Hematopoietic multipotent progenitor cell treated with erythropoietin and hydrocortisone succinate and interleukin-3 and kit ligand, for 15 days (in vitro differentiated cells): ENCODE data around the gene FBXO27.
"Not testable (repeated sequence)": the region's sequence is repeated elsewhere in the genome, so short reads cannot be mapped to it uniquely, and the experiment has no call there.

Experiments used
- DNase-seq: peaks from one replicate; pipeline ENCODE4 v3.0.0-alpha.2; 2015; ENCODE audit warnings: low spot score

The FBXO27 gene

DNA sequence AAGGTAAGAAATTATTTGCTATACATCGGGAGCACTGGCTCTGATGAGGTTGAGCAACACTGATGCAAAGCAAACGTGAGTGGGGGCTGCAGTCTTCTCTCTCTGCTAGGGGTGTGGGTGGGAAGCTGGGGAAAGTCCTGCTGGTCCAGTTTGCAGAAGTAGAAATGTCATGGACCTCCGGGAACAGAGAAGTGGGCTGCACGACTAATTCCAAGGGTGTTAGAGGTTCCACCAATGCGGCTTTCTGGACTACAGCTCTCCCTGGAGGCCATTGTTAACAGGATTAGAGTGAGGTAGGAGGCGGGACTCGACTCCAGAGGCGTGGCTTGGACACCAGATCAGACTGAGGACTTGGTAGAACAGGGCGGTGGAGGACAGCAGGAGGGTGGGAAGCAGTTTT is 5.7 kb upstream of the FBXO27 start:
- no peak for DNase-seq

DNA sequence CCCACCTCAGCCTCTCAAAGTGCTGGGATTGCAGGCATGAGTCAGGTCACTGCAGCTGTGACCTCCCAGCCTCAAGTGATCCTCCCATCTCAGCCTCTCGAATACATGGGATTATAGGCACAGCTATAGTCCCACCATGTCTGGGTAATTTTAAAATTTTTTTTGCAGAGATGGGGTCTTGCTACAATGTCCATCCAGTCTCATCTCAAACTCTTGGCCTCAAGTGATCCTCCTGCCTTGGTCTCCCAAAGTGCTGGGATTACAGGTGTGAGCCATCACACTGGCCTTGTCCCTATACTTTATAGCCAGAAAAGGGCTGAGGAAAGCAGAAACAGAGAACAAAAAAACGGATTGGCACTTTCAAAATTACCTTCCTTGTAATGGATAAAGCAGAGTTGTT is 4.8 kb upstream of the FBXO27 start:
- DNase-seq: no peak

DNA sequence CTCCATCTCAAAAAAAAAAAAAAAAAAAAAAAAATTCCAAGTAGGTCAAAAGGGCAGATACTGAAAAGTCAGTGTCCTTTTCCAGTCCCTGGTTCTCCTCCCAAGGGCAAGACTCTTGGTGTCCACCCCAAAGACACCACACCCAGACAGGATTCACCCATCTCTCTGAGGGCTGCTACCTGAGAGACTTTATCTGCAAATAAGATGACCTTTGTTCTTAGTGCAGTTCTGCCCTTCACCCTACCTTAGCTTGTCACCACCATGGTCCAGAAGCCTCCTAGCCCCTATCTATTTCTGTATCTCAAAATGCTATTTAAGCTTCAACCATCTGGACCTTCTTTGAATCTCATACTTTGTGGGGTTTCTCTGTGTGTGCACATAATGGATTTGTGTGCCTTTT is 4.2 kb upstream of the FBXO27 start:
- DNase-seq: no peak

DNA sequence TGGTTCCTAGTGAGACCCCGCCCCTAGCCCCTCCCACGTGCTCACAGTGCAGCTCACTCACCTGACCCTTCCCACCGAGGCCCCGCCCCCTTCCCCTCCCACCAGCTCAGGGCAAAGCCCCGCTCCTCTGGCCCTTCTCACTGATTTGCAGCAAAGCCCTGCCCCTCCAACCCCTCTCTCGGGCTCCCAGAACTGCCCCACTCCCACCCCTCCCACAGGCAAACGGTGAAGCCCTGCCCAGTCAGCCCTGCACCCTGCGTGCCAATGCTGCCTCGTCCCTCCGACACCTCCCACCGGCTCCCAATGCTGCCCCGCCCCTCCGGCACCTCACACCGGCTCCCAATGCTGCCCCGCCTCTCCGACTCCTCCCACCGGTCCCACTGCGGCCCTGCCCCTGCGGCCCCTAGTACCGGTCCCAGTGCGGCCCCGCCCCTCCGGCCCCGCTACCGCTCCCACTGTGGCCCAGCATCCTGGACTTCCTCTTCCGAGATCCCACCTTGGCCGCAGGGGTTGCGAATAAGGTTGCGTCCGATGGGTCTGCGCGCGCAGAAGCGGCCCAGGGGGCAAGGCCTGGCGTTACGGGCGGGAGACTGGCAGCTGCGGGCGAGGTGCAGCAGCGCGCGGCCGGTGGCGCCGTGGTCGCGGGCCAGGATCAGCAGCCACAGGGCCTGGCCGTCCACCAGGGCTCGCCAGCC is 834 bp downstream of the FBXO27 start:
- DNase-seq: peak; percentile 29

DNA sequence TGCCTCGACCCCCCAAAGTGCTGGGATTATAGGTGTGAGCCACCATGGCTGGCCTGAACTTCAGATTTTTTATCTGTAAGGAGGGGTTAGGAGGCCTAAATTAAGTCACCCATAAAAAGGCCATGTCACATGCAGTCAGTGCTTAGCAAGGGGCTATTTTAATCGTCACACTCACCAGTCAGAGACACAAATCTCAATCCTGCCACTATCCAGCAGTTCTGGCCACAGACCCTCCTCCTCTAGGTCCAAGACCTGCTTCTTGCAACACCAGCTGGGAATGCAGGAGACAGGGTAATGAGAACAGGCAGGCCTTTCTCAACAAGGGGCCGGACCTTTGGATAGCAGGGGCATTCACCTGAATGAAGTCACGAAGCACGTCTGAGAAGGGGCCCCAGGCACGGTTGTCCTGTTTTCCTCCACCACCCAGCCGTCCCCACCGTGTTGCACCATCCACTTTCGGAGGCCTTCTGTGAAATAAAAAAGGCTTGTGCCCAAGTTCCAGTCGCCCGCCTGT is 1.4 kb downstream of the FBXO27 start:
- no peak for DNase-seq

DNA sequence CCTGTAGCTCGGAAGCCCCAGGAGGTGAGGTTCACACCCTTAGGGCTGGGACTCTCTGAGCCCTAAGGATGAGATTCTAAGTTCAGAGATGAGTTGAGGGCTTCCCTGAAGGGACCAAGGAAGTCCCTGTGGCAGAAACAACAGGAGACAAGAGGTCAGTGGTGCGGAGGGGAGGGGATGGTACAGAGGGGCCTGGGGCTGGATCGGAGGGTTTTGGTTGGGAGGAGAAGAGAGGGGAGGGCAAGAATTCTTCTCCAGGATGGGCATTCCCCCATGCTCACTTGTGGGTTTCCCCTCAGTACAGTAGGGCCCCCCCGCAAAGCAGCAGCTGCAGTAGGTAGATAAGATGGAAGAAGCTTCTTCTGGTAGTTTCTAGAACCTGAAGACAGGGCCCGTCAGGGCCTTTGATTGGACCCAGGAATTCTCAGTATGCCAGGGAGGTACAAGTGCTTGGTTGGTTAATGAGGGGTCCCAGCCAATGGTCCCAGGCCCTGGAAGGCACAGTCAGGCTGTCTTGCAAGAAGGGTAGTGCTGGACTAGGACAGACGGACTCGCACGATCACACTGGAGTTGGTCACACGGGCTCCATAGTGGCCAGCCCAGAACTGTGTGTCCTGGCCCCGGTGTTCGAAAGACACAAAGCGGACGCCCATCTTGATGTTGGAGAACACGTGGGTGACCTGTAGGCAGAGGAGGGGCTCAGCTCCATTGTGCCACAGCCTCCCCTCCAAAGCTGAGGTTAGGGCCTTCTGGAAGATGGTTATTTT is 7.3 kb downstream of the FBXO27 start:
- DNase-seq: no peak

DNA sequence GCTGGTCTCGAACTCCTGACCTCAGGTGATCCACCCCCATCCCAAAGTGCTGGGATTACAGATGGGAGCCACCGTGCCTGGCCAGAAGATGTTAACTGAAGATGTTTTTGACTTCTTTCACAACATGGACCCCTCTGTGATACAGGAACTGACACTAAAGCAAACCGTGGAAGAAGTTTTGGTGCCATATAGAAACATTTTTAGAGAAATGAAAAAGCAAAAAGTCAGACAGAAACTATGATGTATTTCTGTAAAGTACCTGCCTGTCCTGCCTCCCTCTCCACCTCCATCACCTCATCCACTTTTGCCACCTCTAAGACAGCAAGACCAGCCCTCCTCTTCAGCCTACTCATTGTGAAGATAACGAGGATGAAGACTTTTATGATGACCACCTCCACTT is 11.3 kb downstream of the FBXO27 start:
- DNase-seq: no peak

DNA sequence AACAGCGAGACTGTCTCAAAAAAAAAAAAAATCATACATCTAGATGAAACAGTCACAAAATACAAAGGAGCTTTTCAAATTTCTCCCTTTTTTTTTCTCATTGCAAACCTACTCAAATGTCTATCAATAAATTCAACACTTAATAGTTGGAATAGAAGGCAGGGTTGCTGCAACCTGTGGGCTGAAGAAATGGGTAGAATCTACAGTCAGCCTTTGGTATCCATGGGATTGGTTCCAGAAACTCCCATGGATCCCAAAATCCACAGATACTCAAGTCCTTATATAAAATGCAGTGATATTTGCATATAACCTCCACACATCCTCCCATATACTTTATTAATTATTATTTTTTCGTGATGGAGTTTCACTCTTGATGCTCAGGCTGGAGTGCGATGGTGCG is 14.7 kb downstream of the FBXO27 start:
- DNase-seq: no peak

DNA sequence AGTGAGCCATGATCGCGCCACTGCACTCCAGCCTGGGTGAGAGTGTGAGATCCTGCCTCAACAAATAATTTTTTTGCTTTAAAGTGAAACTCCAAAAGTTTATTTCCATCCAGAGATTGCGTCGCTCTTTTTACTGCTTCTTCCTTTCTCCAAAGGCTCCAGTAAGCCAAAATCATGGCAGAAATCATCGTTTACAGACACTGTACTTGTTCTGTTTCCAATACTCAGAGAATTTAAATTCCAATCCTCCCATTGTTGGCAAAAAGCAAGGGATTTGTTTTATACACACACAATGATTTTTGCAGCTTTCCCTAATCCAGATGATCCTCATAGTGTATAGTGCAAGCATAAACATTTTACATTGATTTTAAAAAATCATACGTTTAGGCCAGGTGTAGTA is 15.3 kb downstream of the FBXO27 start:
- DNase-seq: no peak

DNA sequence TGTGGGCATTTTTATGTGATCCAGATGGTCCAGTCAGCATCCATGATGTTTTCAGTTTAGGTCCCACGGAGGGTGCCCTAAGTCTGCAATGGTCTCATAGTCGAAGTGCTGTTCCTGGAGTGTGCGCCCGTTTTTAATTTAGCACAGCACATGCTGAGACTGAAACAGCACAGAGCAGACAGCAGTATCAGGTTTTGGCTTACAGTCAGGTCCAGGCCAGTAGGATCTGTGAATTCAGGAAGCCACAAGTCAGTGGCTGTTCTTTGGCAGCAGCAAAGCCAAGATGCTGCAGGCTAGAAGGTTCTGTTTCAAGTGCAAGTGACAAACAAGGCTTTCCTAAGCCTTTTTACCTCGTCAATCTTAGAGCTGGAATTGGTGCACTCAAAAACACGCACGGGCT is 18.3 kb downstream of the FBXO27 start:
- DNase-seq: no peak

DNA sequence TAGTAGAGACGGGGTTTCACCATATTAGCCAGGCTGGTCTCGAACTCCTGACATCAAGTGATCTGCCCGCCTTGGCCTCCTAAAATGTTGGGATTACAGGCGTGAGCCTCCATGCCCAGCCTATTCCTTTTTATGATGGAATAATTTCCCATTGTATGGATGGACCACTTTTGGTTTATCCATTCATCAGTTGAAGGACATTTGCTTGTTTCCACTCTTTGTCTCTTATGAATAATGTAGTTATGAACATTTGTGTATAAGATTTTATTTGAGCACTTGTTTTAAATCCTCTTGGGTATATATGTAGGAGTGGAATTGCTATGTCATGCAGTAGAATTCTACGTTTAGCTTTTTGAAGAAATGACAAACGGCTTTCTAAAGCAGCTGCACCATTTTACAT is 23.3 kb downstream of the FBXO27 start:
- DNase-seq: no peak

DNA sequence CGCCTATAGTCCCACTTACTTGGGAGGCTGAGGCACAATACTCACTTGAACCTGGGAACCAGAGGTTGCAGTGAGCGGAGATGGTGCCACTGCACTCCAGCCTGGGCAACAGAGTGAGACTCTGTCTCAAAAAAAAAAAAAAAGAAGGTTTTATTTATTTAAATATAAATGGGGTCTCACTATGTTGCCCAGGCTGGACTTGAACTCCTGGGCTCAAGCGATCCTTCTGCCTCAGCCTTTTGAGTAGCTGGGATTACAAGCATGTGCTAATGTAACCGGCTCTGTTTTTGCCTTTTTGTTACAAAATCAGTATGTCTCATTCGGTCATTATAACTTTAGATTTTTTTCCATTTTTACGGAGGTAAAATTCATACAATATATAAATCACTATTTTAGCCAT is 24.2 kb downstream of the FBXO27 start:
- no peak for DNase-seq

DNA sequence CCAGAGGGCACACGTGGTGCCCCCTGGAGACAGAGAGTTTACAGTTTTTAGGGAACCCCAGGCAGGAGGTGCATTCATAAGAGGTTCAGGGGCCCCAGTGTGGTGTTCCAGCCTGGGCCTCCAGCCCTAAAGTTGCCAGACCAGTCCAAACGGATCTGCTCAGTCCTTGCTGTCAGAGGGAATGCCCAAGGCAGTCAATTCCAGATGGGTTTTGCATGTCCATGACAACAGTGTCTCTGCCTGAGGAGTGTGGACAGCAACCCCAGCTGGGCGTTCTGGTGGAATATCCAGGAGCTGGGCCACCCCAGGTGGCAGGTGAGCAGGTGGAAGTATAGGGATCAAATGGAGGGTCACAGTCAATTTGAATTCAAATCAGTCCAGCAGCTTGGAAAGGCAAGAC is 25.3 kb downstream of the FBXO27 start:
- no peak for DNase-seq

DNA sequence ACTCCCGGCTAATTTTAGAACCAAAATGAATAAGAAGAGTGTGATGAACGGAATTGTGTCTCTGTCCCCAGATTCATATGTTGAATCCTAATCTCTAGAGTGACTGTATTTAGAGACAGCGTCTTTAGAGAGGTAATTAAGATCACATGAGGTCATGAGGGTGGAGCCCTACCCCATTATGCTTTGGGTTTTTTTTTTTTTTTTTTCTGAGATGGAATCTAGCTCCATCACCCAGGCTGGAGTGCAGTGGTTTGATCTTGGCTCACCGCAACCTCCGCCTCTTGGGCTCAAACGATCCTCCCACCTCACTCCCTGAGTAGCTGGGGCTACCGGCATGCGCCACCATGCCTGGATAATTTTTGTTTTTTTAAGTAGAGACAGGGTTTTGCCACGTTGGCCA is 27.9 kb downstream of the FBXO27 start:
- no peak for DNase-seq

DNA sequence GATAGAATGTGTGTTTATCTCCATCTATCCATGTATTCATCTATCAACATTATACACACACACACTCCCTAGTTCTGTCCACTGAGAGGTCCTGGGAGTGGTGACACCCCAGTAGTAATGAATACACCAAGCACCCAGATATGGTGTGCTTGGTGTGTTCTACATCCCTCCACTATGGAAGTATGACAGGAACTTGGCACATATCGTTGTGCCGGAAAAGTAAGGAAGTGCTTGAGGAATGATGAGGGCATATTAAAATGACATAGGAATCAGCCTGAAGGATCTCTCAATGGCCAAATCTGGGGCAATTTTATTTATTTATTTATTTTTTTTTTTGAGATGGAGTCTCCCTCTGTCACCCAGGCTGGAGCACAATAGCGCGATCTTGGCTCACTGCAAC is 28.6 kb downstream of the FBXO27 start:
- DNase-seq: no peak

DNA sequence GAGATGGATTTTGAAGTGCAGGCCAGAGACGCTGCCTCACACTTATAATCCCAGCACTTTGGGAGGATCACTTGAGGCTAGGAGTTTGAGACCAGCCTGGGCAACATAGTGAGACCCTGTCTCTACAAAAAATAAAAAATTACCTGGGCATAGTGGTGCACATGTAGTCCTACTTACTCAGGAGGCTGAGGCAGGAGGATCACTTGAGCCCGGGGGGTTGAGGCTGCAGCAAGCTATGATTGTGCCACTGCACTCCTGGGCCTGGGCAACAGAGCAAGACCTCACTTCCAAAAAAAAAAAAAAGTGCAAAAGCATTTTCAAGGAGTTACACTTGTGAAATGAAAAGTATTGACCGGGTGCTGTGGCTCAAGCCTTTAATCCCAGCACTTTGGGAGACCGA is 29.2 kb downstream of the FBXO27 start:
- no peak for DNase-seq

DNA sequence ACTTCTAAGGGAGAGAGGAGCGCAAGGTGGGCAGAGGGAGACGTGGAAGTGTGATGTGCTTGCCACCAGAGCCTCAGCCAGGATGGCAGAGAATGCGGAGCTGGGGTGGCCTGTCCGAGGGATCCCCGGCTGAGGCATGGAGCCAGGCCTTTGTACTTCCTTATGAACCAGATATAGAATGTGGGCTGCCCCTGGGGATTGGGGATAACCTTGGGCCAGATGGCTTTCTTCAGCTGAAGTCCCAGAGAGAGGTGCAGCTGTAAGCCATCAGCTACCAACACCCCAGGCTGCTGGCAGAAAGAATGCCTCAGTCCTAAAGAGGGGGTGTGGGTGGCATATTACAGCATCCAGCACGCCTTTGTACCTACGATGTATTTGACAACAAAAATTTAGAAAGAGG is 31.3 kb downstream of the FBXO27 start:
- no peak for DNase-seq

DNA sequence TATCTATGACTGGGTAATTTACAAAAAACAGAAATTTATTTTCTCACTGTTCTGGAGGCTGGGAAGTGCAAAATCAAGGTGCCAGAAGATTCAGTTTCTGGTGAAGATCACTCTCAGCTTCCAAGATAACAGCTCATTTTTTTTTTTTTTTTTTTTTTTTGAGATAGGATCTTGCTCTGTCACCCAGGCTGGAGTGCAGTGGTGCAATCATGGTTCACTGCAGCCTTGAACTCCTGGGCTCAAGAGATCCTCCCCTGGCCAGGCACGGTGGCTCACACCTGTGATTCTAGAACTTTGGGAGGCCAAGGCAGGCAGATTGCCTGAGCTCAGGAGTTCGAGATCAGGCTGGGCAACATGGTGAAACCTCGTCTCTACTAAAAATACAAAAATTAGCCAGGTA is 34.8 kb downstream of the FBXO27 start:
- not testable (repeated sequence) for DNase-seq

DNA sequence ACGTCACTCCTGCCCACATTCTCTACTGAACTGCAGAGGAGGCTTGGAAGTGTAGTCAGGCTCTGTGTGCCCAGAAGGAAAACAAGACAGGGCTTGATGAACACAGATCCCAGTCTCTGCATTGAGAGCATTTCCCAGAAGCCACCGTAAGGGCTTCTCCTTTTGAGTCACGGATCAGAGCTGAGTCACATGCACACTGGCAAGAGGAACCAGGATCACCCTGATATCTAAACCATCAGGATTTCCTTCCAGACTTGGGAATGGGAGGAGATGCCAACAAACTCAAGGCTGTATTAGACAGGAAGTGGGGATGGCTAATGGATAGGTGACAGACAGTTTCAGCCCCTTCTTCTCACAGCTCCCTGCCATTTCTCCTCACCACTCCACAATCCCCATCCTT is 39.1 kb downstream of the FBXO27 start:
- DNase-seq: no peak

DNA sequence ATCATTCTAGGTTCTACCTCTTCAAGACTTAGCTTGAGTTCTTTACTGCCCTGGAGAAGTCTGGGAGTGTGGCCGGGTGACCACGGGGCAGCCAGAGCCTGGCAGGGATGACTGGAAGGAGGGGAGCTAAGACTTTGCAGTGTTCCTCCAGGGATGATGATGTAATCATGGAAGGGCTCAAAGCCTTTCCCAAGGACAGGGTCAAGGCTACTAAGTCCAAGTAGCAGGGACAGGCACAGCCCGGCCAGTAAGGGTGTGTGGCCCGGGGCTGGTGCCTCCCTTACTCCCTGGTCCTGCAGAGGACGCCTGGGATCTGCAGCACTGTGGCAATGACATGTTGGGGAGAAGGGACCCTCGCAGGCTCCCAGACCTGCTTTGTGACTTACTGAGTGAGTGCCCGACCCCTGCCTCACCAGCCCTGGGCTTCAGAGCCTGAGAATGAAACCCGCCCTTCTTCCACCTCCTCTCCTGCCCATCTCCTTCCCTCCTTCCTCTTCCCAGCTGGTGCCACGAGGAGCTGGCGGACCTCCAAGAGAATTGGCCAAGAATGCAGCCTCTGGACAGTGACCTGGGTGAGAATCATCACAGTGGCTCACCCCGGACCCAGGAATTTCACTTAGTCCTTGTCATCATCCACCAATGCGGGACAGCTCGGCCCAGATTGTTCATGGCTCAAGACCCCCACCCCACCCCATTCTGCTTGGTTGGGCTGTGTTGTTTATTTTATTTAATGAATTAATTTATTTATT is 41.2 kb downstream of the FBXO27 start:
- DNase-seq: no peak

DNA sequence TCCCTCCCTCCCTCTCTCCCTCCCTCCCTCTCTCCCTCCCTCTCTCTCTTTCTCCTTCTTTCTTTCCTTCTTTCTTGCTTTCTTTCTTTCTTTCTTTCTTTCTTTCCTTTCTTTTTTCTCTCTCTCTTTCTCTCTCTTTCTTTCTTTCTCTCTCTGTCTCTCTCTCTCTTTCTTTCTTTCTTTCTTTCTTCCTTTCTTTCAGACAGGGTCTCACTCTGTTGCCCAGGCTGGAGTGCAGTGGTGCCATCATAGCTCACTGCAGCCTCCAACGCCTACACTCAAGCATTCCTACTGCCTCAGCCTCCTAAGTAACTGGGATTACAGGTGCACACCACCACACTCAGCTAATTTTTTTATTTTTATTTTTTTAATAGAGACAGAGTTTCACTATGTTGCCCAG is 42.7 kb downstream of the FBXO27 start:
- DNase-seq: not testable (repeated sequence)

DNA sequence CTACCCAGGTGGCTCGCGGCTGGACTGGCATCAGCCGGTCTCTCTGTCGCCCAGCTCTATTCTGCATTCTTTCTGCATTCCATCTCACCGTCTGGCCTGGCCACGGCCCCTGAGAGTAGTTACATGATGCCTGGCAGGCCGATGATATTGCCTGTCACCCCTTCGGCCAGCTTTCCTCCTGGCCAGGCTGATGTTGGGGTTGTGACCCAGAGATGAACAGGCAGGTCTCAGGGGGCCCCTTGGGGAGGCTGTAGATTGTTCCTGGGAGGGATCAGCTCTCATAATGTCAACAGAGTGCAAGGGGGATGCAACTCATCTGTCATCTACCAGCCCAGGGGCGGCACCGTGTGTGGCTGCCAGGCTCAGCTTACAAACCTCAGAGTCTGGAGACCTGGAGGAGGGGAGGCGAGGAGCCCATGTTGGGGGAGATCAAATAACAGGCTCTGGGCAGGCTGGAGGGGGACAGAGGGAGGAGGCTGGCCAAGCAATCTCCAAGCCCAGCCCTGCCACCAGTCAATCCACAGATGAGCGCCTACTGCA is 43.2 kb downstream of the FBXO27 start:
- DNase-seq: no peak

DNA sequence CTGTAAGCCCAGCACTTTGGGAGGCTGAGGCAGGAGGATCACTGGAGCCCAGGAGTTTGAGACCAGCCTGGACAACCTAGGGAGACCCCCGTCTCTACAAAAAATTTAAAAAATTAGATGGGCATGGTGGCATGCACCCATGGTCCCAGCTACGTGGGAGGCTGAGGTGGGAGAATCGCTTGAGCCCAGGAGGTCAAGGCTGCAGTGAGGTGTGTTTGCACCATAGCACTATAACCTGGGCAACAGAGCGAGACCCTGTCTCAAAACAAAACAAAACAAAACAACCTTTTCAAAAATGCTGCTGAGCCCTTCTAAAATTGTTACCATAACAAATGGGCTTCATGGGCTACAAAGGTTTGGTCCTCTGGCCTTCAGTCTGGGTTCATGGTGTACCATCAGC is 43.7 kb downstream of the FBXO27 start:
- not testable (repeated sequence) for DNase-seq
